Activated T-helper 1 cell treated with anti-CD3 and anti-CD28 coated beads, Interleukin-2, amount 50 U/mL, for 16 hours (primary cell): ENCODE data around the gene ADGRG6.

ENCODE experiments used
- DNase-seq, 2 donors: peaks; one replicate each; pipeline ENCODE4 v3.0.0-alpha.2; 2020; ENCODE audit warnings: low read depth in 1 of 2, low spot score in 1 of 2

The ADGRG6 gene

GRCh38 chr6:142290851-142291250, 11.0 kb upstream of the ADGRG6 start:
- no peak for DNase-seq

- DNase-seq = no peak
Measured at GRCh38 chr6:142291512-142291911, 10.3 kb upstream of the ADGRG6 start.

- no peak for DNase-seq
Measured at GRCh38 chr6:142292166-142292924, 9.5 kb upstream of the ADGRG6 start.

- no peak for DNase-seq
Measured at GRCh38 chr6:142293121-142293520, 8.7 kb upstream of the ADGRG6 start.

- DNase-seq = no peak
Measured at GRCh38 chr6:142294679-142295078, 7.1 kb upstream of the ADGRG6 start.

GRCh38 chr6:142296975-142297604, 4.7 kb upstream of the ADGRG6 start:
- no peak for DNase-seq

GRCh38 chr6:142297605-142297995, 4.2 kb upstream of the ADGRG6 start:
- no peak for DNase-seq

- no peak for DNase-seq
Measured at GRCh38 chr6:142297996-142298753, 3.6 kb upstream of the ADGRG6 start.

- DNase-seq = no peak
Measured at GRCh38 chr6:142300302-142300701, 1.5 kb upstream of the ADGRG6 start.

- DNase-seq = no peak
Measured at GRCh38 chr6:142300758-142301650, 803 bp upstream of the ADGRG6 start.

GRCh38 chr6:142302421-142303175, 791 bp downstream of the ADGRG6 start:
- DNase-seq = no peak

GRCh38 chr6:142303176-142303533, 1.3 kb downstream of the ADGRG6 start:
- DNase-seq = no peak

GRCh38 chr6:142304241-142304640, 2.4 kb downstream of the ADGRG6 start:
- no peak for DNase-seq

- no peak for DNase-seq
Measured at GRCh38 chr6:142306736-142307135, 4.9 kb downstream of the ADGRG6 start.

GRCh38 chr6:142307963-142308748, 6.3 kb downstream of the ADGRG6 start:
- no peak for DNase-seq

GRCh38 chr6:142309426-142309825, 7.6 kb downstream of the ADGRG6 start:
- no peak for DNase-seq

GRCh38 chr6:142313284-142313683, 11.5 kb downstream of the ADGRG6 start:
- no peak for DNase-seq

- DNase-seq = no peak
Measured at GRCh38 chr6:142316791-142317368, 15.1 kb downstream of the ADGRG6 start.

GRCh38 chr6:142318714-142319113, 16.9 kb downstream of the ADGRG6 start:
- DNase-seq = no peak
